Stimulated activated CD4-positive, alpha-beta T cell treated with anti-CD3 and anti-CD28 coated beads, Interleukin-12 subunit alpha, Interleukin-12 subunit beta, amount 100 ng/mL, for 48 hours (primary cell): Measurements from ENCODE around the gene NSUN6.
"Not testable (repeated sequence)": the region's sequence is repeated elsewhere in the genome, so short reads cannot be mapped to it uniquely, and the experiment has no call there.

Experiments
- DNase-seq, 3 donors: peaks; one replicate each; pipeline ENCODE4 v3.0.0-alpha.2; 2020; ENCODE audit warnings: low read depth in 2 of 3, low spot score in 1 of 3

The NSUN6 gene

DNA sequence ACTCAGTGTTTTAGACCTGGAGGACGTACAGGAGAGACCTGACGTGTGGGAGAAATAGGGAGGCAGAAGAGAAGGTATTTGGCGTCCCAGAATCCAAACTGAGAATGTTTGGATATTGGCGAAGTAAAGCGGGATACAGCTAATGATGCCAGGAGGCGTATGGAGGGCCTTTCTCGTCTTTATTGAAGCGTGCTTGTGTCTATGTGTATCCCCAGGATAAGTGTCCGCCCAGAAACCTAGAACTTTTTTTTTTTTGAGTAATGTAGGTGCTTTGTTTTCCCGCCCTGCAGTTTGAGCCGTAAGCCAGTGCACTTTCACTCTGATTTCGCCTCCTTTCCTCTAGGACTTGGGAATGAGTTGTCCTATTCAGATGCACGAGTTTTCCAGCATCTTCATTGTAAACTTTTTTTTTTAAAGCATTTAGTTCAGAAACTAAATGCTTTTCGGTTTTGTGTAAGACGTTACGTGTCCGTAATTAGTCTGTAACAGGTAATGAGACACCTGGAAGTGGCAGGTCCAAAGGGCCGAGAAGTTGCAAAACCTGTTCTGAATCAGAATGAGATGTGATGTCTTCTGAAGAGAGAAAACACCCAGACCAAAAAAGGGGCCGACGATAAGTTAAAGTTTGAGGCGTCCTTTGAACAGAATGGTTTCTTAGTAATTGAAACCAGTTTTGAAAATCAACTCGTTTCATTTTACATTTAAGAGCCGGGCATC lies 8.6 kb upstream of the NSUN6 start:
- no peak for DNase-seq

DNA sequence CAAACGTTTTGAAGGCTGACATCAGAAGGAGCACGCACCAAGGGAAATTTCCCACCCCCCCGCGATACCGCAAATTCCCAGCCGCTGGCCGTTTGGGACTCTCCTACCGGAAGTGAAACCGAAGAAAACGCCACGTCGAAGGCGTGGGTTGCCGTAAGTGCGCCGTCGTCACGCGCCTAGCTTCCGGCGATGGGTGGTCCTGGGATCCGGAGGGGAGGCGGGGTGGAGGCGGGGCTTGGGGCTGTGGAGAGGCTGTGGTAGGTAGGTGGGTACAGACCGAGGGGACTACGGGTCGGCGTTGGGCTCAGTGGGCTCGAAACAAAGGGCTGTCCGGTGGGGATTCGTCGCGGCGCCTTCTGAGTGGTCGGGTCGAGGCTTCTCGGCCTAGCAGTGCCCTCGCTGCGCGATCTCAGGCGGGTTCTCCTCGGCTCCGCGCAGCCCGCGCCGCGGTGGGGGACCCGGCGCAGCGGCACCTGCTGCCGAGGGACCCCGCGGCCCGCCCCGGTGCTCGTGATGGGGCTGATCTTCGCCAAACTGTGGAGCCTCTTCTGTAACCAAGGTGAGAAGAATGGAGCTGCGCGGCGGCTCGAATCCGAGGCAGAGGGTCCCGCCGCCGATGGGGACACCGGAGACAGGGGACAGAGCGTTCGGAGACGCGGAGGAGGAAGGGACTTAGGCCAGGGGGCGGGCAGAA lies 7.9 kb upstream of the NSUN6 start, which contains the start of gene ARL5B:
Gene ARL5B, plus strand, starts transcription at position 307 of the 694 bp plus-strand sequence. Its CDS starts 207 bp downstream, at position 514.
- DNase-seq = peak; percentile 92 to 96 (median 93)

DNA sequence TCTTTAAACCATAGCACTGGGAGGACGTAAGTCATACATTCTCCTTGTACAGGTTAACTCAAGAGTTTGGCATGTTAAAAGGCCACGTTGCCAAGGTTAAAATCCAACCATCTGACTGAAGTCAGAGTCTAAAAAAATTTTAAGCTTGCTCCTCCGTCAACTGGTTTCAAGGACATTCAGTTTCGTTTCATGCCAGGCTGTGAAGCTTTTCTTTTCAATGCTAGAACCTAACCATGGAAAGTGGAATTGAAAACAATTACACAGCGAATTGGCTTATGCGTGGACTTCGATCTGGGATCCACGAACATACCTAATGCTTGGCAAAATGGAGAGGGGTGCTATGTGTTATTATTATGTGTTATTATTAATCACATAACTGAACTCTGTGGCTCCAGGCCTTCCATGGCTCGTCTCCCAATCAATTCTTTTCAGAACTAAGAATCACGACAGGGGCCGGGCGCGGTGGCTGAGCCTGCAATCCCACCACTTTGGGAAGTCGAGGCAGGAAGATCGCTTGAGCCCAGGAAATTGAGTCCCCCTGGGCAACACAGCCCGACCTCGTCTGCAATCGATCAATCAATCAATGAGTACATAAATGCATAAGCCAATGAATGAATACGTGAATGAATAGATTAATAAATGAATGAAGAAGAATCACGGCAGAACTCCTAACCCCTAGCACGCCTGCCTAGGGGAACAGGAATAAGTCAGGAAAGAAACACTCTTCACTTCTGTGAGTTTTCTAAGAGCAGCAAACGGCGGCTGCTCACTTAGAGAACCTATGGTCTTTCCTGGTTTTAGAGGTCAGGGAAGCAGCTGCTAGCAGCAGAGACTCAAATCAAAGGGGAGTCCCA lies 7.1 kb upstream of the NSUN6 start:
- no peak for DNase-seq

DNA sequence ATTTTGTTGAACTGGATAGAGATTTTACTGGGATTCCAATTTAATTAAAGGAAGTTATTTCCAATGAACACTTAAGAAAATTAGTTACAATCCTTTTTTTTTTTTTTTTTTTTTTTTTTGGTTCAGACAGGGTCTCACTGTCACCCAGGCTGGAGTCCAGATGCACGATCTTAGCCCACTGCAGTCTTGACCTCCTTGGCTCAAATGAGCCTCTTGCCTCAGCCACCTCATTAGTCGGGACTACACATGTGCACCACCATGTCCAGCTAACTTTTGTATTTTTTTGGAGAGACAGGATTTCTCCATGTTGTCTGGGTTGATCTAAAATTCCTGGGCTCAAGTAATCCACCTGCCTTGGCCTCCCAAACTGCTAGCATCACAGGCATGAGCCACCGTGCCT lies 5.3 kb upstream of the NSUN6 start:
- no peak for DNase-seq

DNA sequence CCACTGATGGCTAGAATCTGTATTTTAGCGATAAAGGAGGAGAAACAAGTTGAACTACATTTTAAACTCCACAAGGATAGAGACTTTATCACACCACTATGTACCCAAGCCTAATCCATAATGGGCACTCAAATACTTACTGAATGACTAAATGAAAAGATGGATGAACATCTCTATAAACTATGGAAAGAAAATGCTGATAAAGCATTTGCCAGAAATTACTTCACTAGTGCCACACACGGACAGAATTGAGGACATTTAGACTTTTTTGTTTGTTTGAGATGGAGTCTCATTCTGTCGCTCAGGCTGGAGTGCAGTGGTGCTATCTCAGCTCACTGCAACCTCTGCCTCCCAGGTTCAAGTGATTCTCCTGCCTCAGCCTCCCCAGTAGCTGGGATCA lies 1.7 kb upstream of the NSUN6 start:
- no peak for DNase-seq

DNA sequence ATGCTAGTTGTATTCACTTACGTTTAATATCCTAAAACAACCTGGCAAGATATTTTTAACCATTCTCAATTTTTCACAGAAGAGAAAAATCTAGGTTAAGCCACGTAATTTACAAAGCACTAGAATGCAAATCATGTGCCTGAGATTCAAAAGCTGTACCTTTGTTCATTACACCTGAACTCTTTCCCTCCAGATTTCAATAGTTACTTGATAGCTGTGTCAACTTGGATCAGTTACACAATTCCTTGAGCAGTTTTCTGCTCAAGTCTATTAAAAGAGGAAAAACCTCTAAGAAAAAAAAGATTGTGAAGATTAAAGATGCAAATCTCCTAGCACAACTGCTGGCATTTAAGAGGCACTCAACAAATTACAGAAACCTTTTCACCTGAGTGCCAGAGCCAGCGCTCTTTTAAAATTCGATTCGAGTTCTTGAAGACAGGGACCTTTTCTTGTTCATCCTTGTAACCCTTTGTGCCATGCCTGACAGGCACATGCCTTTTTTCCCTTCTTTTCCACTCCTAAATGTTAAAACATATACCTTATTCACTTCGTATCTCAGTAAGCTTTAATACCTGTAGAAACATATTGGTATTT lies 886 bp downstream of the NSUN6 start:
- DNase-seq = no peak

DNA sequence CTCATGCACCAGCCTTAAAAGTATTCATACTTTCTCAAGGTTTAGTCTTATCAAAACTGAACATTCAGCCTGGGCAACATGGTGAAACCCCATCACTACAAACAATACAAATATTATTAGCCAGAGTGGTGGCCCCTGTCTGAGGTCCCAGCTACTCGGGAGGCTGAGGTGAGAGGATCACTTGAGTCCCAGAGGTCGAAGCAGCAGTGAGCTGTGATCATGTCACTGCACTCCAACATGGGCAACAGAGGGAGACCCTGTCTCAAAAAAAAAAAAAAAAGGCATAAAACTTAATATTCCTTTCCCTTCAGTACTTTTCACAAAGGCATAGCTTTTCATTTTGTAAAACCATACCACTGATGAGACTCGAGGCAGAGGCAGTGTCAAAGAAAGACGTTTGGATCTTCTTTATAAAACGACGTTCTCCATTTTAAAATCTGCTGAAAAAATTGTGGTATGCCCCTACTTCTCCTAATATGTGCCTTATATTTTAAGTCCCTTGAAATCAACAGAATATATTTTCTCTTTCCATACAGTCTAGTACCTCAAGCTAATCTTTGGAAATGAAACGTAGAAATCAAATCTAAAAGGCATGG lies 1.9 kb downstream of the NSUN6 start:
- no peak for DNase-seq

DNA sequence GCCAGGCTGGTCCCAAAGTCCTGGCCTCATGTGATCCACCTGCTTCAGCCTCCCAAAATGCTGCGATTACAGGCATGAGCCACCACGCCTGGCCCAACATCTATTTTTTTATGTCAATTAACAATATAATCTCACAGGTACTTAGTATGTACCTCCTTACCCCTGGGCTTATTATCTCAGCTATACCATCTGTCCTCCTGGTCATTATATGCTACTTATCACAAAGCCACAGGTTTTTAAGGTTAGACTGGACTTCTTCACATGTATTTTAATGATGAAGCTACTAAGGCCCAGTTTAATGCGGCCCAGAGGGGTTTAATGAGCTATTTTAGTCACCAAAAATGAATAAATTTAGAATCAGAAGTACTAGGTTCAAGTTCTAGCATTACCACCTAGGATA lies 3.4 kb downstream of the NSUN6 start:
- DNase-seq = no peak

DNA sequence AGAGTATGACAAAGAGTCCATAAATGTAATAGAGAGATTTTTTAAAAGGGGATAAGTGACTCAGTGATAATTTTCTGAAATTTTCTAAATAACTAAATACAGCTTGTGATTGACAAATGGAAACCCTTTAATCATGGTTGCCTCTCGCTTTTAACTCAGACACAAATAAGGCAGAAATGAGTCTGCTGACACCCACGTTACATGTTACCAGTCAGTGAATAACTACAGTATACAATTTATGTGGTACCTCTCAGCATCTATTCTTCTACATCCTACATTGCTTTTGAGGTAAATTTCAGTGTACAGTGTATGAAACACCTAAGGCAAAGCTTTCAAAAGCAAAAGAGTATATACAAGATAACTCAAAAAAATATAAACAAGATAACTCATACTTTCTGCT lies 4.2 kb downstream of the NSUN6 start:
- DNase-seq = no peak

DNA sequence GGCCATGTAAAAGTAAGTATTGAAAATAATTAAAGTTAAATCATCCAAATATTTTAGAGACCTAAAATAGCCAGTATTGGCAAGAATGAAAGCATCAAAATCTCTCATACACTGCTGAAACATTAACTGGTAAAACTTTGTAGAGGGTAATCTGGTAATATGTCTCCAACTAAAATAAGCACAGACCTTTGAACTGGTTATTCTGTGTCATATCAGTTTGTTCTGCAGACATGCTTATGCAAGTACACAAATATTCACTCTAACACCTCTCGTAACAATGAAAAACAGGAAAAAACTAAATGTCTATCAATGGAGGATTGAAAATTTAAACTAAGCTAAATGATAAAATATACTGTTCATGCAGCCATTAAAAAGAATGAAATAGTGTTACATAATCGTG lies 11.7 kb downstream of the NSUN6 start:
- DNase-seq = not testable (repeated sequence)

DNA sequence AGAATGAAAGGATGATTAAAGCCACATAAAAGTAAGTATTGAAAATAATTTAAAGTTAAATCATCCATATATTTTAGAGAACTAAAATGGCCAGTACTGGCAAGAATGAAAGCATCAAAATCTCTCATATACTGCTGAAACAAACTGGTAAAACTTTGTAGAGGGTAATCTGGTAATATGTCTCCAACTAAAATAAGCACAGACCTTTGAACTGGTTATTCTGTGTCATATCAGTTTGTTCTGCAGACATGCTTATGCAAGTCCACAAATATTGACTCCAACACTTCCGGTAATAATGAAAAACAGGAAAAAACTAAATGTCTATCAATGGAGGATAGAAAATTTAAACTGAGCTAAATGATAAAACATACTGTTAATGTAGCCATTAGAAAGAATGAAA lies 14.0 kb downstream of the NSUN6 start:
- DNase-seq = not testable (repeated sequence)

DNA sequence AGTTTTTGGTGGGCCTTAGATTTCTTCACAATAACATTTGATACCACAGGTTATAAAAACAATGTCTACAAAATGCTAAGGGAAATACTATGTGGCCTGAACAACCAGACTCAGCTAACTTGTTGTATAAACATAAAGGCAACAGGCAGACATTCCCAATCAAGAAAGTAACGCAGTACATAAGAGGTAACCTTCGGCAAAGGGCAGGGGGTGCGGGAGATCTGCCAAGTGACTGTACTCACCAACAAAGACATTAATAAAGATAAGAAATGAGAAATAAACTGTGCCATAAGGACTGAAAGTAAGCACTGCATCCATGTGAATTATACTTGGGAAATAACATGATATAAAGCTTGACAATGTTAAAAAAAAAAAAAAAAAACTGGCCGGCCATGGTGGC lies 15.4 kb downstream of the NSUN6 start:
- no peak for DNase-seq

DNA sequence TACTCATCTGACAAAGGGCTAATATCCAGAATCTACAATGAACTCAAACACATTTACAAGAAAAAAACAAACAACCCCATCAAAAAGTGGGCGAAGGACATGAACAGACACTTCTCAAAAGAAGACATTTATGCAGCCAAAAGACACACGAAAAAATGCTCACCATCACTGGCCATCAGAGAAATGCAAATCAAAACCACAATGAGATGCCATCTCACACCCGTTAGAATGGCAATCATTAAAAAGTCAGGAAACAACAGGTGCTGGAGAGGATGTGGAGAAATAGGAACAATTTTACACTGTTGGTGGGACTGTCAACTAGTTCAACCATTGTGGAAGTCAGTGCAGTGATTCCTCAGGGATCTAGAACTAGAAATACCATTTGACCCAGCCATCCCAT lies 18.9 kb downstream of the NSUN6 start:
- DNase-seq = not testable (repeated sequence)

DNA sequence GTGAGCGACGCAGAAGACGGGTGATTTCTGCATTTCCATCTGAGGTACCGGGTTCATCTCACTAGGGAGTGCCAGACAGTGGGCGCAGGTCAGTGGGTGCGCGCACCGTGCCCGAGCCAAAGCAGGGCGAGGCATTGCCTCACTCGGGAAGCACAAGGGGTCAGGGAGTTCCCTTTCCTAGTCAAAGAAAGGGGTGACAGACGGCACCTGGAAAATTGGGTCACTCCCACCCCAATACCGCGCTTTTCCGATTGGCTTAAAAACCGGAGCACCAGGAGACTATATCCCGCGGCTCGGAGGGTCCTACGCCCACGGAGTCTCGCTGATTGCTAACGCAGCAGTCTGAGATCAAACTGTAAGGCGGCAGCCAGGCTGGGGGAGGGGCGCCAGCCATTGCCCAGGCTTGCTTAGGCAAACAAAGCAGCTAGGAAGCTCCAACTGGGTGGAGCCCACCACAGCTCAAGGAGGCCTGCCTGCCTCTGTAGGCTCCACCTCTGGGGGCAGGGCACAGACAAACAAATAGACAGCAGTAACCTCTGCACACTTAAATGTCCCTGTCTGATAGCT lies 23.9 kb downstream of the NSUN6 start:
- DNase-seq = peak; percentile 24 to 42 (median 30)

DNA sequence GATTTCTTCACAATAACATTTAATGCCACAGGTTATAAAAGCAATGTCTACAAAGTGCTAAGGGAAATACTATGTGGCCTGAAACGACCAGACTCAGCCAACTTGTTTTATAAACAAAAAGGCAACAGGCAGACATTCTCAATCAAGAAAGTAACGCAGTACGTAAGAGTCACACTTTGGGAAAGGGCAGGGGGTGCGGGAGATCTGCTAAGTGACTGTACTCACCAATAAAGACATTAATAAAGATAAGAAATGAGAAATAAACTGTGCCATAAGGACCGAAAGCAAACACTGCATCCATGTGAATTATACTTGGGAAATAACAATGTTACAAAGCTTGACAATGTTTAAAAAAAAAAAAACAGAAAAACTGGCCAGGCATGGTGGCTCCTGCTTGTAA lies 25.5 kb downstream of the NSUN6 start:
- no peak for DNase-seq

DNA sequence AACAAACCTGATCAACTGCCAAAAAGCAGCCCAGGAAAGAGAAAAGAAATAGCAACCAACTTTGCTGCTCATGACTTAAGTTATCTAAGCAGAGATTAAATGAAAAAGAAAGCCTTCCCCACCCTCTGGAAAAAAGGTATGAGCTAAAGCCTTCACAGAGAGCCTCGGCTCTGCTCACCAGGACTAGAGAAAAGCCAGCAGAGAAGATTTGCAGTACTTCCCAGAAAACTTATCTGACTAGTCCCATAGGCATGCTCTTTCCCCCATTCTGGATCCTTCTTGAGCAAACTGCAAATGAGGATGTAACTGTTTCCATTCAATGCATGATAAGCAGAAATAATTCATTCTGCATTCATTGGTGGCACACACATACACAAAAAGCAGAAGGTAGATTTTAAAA lies 27.7 kb downstream of the NSUN6 start:
- DNase-seq = not testable (repeated sequence)

DNA sequence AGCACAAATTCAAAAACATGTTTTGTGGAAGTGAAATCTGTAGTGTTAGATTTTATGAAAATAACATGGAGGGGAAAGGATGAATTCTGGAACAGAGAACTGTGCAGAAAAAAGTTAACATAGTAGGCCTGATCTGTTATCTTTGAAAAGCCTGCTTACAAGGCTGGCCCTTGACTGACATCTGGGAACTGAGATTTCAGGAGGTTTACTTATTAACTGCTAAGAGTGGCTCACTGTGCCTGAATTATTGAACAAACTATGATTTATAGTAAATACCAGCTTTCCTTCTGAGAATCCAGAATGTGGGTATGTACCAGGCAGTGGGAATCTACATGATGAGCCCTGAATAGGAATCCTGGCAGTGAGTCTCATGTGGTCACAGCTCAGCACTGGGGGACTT lies 30.5 kb downstream of the NSUN6 start:
- no peak for DNase-seq

DNA sequence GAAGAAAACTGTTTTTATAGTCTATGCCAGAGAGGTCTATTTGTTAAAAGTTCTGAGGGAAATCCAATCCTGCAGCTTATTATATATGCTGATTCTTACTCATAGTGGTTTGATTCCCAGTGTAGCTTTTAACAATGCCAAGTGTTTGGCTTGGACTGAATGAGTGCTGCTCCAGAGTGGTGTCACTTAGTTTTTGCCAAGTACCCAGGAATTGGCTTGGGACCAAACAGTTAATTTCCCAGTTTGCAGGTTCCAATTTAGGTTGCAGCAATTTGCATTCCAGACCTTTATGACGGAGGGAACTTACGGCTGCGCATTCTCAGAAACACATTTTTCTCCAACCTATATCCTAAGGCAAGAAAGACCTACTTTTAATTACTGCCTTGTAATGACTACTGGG lies 32.4 kb downstream of the NSUN6 start:
- no peak for DNase-seq

DNA sequence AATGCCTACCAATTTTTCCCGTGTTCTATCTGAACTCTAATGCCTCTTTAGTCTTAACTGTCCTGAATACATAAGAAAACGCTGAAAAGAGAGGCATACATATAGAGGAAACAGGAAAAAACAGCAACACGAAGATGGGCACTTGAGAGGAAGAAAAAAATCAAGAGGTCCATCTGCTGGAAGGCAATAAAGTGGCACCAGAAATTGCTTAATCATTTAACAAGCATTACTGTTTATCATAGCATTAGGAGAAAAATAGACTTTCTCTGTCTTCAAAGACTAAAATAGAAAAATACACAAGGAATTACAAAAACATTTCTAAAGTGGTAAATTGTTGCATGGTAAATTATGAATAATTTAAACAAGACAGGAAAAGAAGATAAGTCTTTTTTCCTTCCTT lies 35.0 kb downstream of the NSUN6 start:
- DNase-seq = no peak

DNA sequence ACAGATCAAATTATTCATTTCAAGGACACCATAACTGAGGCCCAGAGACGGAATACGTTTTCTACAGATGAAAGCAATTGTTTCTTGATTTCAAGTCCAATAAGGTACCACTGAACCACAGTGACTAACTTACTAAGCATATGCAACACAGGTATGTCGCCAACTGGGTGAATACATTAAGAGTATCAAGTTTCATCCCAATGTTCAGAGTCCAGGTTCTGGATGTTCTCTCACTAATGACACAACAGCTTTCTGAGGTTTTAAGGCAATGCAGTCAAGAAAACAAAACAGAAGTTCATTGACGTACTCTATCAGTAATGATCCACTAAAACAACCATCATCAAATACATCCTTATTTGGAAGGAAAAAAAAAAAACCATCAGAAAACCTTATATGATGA lies 35.8 kb downstream of the NSUN6 start:
- no peak for DNase-seq

DNA sequence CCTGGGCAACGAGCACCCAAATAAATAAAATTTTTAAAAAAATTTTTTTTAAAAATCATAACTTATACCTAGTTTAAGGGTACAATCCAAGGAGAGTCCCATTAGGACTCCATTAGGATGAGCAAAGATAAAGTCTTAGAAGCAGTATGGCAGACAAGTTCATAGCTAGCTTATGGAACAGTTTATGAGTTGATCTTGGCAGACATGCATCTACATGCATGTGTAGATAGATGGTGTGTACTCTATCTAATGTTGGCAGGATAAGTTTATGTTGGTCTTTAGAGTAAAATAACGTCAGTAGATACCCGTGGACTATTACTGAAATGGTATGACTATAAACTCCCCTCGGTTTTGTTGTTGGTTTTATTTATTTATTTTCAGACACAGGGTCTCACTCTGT lies 40.2 kb downstream of the NSUN6 start:
- no peak for DNase-seq
